Measurements from ENCODE around the gene SLC28A1.

The SLC28A1 gene

GRCh38 chr15:84979651-84980050 is 95.2 kb downstream of the SLC28A1 start:
- H3K27ac ChIP-seq: peak overlapping the region; percentile 86; the same call in 1 of the 2 replicates
- no peak for TF ChIP-seq CTCF (conservative IDR thresholded peaks at IDR 0.05)

GRCh38 chr15:84980196-84981053 is 96.0 kb downstream of the SLC28A1 start:
- no peak for TF ChIP-seq CTCF (conservative IDR thresholded peaks at IDR 0.05)
- peak overlapping the region; percentile 86 for H3K27ac ChIP-seq

- H3K27ac ChIP-seq: peak overlapping the region; percentile 86
Observed at GRCh38 chr15:84981054-84981710, 96.7 kb downstream of the SLC28A1 start.

GRCh38 chr15:84981711-84982300 is 97.3 kb downstream of the SLC28A1 start, which contains the start of gene PDE8A:
TSS of gene PDE8A (plus strand) at chr15:84981856. CDS start at chr15:84982163, 307 bp downstream.
- peak within 1 kb of the TSS; percentile 86 for H3K27ac ChIP-seq
- TF ChIP-seq CTCF (conservative IDR thresholded peaks at IDR 0.05): no peak

More at GRCh38 chr15:84981054-84981710, 96.7 kb downstream of the SLC28A1 start:
- TF ChIP-seq CTCF (conservative IDR thresholded peaks at IDR 0.05): peak; percentile 38

- peak overlapping the region; percentile 86; the same call in 1 of the 2 replicates for H3K27ac ChIP-seq
- no peak for TF ChIP-seq CTCF (conservative IDR thresholded peaks at IDR 0.05)
Observed at GRCh38 chr15:84982301-84982920, 97.9 kb downstream of the SLC28A1 start.

- no peak overlapping the region for H3K27ac ChIP-seq
- TF ChIP-seq CTCF (conservative IDR thresholded peaks at IDR 0.05): no peak
Observed at GRCh38 chr15:84983294-84983693, 98.8 kb downstream of the SLC28A1 start.

GRCh38 chr15:84983711-84984110 is 99.2 kb downstream of the SLC28A1 start:
- TF ChIP-seq CTCF (conservative IDR thresholded peaks at IDR 0.05): no peak
- no peak overlapping the region for H3K27ac ChIP-seq

Measured in VCaP (cell line).